ENCODE results near the gene RPS14. TPM values are rescaled to one million over a fixed set of nuclear protein-coding genes. Genes with fewer than 3 reads are reported as not detected.

Gene RPS14
- 1,000 to 10,000 TPM; 1,744 to 2,278 (median 2,016) TPM for total RNA-seq
- 3,673 TPM for total RNA-seq (2013)

- H3K27ac ChIP-seq (ENCODE audit: low read length), result peak within 1 kb of the TSS; percentile 99
- DNase-seq, result peak; percentile 89 to 97
- peak; percentile 91 to 98 (median 93) for ATAC-seq
- no peaks in the 10 kb centered on the region for H3K27me3 ChIP-seq (ENCODE audit: control insufficient read depth, insufficient read depth, low read length)
- peak within 1 kb of the TSS; percentile 93 for H3K4me3 ChIP-seq (ENCODE audit: low read length)
- H3K9me3 ChIP-seq (ENCODE audit: control insufficient read depth, insufficient read depth, low read length), result no peaks in the 10 kb centered on the region
- peaks cover 27% of the 10 kb centered on the region for H3K4me1 ChIP-seq (ENCODE audit: control insufficient read depth, insufficient read depth, low read length)
- H3K4me1 Mint-ChIP-seq, result peaks cover 32 to 38% of the 10 kb centered on the region in 2 donors
- H3K4me3 Mint-ChIP-seq, result peak within 1 kb of the TSS; percentile 99
- H3K9me3 Mint-ChIP-seq, result no peaks in the 10 kb centered on the region
- TF ChIP-seq CTCF (IDR thresholded peaks at IDR 0.05), result peak; percentile 77
- H3K36me3 Mint-ChIP-seq, result peaks cover 9% of the 10 kb centered on the region
- WGBS (ENCODE audit: insufficient coverage), result under 1% methylated on average over 54 of the region's 58 CpGs
- intact Hi-C loops (cut with micrococcal nuclease), result loop anchor here (10.0 kb wide), 1 partner anchor 1325 kb away; the partner anchor contains the start of gene G3BP1
- H3K27me3 Mint-ChIP-seq (ENCODE audit: low read depth in 2 of 2), result peaks cover 0 to 2% of the 10 kb centered on the region in 2 donors
- peaks cover 30% of the 10 kb centered on the region for H3K36me3 ChIP-seq (ENCODE audit: control insufficient read depth, insufficient read depth, low read length)
- peak within 1 kb of the TSS; percentile 92 to 100 for H3K27ac Mint-ChIP-seq
Observed at GRCh38 chr5:150449517-150450339, at the start of gene RPS14. Gene RPS14 (minus strand): TSS chr5:150449739. CDS start chr5:150447733, 2,006 bp downstream.

- Mint-ChIP-seq H3K4me3 (no peak overlapping the region), H3K36me3 (no peaks in the 10 kb centered on the region), H3K27ac (no peak overlapping the region), H3K4me1 (no peaks in the 10 kb centered on the region), H3K27me3 (ENCODE audit: low read depth in 2 of 2) (no peaks in the 10 kb centered on the region), H3K9me3 (no peaks in the 10 kb centered on the region)
- no peak for TF ChIP-seq CTCF (IDR thresholded peaks at IDR 0.05)
- intact Hi-C loops (cut with micrococcal nuclease), result no loop called here
- Histone ChIP-seq H3K9me3 (ENCODE audit: control insufficient read depth, insufficient read depth, low read length) (no peaks in the 10 kb centered on the region), H3K27ac (ENCODE audit: low read length) (no peak overlapping the region), H3K36me3 (ENCODE audit: control insufficient read depth, insufficient read depth, low read length) (no peaks in the 10 kb centered on the region), H3K4me3 (ENCODE audit: low read length) (no peak overlapping the region), H3K4me1 (ENCODE audit: control insufficient read depth, insufficient read depth, low read length) (no peaks in the 10 kb centered on the region), H3K27me3 (ENCODE audit: control insufficient read depth, insufficient read depth, low read length) (no peaks in the 10 kb centered on the region)
- DNase-seq (no peak), ATAC-seq (no peak)
Observed at GRCh38 chr5:150498971-150499370, 49.4 kb upstream of the RPS14 start.

- no peaks in the 10 kb centered on the region for H3K36me3 ChIP-seq (ENCODE audit: control insufficient read depth, insufficient read depth, low read length)
- Mint-ChIP-seq H3K4me3 (no peak overlapping the region), H3K4me1 (no peaks in the 10 kb centered on the region), H3K9me3 (no peaks in the 10 kb centered on the region), H3K27me3 (ENCODE audit: low read depth in 2 of 2) (no peaks in the 10 kb centered on the region), H3K36me3 (no peaks in the 10 kb centered on the region), H3K27ac (no peak overlapping the region)
- H3K27ac ChIP-seq (ENCODE audit: low read length), result no peak overlapping the region
- 88% methylated on average over 6 of the region's 6 CpGs for WGBS (ENCODE audit: insufficient coverage)
- DNase-seq (no peak), ATAC-seq (no peak)
- H3K27me3 ChIP-seq (ENCODE audit: control insufficient read depth, insufficient read depth, low read length), result no peaks in the 10 kb centered on the region
- H3K9me3 ChIP-seq (ENCODE audit: control insufficient read depth, insufficient read depth, low read length), result no peaks in the 10 kb centered on the region
- no peak overlapping the region for H3K4me3 ChIP-seq (ENCODE audit: low read length)
- intact Hi-C loops (cut with micrococcal nuclease), result no loop called here
- H3K4me1 ChIP-seq (ENCODE audit: control insufficient read depth, insufficient read depth, low read length), result no peaks in the 10 kb centered on the region
- no peak for TF ChIP-seq CTCF (IDR thresholded peaks at IDR 0.05)
Observed at GRCh38 chr5:150498501-150498900, 49.0 kb upstream of the RPS14 start.

GRCh38 chr5:150497989-150498317, 48.4 kb upstream of the RPS14 start:
- no peak for DNase-seq
- H3K4me3 ChIP-seq (ENCODE audit: low read length), result no peak overlapping the region
- no peak for TF ChIP-seq CTCF (IDR thresholded peaks at IDR 0.05)
- 91% methylated on average over 5 of the region's 5 CpGs for WGBS (ENCODE audit: insufficient coverage)
- H3K27ac Mint-ChIP-seq, result no peak overlapping the region
- no peaks in the 10 kb centered on the region for H3K4me1 ChIP-seq (ENCODE audit: control insufficient read depth, insufficient read depth, low read length)
- no peaks in the 10 kb centered on the region for H3K27me3 Mint-ChIP-seq (ENCODE audit: low read depth in 2 of 2)
- no peak overlapping the region for H3K4me3 Mint-ChIP-seq
- ATAC-seq, result no peak
- H3K36me3 ChIP-seq (ENCODE audit: control insufficient read depth, insufficient read depth, low read length), result no peaks in the 10 kb centered on the region
- no peaks in the 10 kb centered on the region for H3K36me3 Mint-ChIP-seq
- H3K9me3 ChIP-seq (ENCODE audit: control insufficient read depth, insufficient read depth, low read length), result no peaks in the 10 kb centered on the region
- H3K27me3 ChIP-seq (ENCODE audit: control insufficient read depth, insufficient read depth, low read length), result no peaks in the 10 kb centered on the region
- H3K27ac ChIP-seq (ENCODE audit: low read length), result no peak overlapping the region
- H3K4me1 Mint-ChIP-seq, result no peaks in the 10 kb centered on the region
- intact Hi-C loops (cut with micrococcal nuclease), result no loop called here
- H3K9me3 Mint-ChIP-seq, result no peaks in the 10 kb centered on the region

Data from natural killer cell (primary cell).